ENCODE measurements around the gene TPSD1.
"Not testable (repeated sequence)": the region's sequence is repeated elsewhere in the genome, so short reads cannot be mapped to it uniquely, and the experiment has no call there.

The TPSD1 gene

GRCh38 chr16:1264345-1265089 is 8.6 kb downstream of the TPSD1 start:
- DNase-seq = no peak

- no peak for DNase-seq
Observed at GRCh38 chr16:1265090-1265630, 9.3 kb downstream of the TPSD1 start.

- no peak for DNase-seq
Observed at GRCh38 chr16:1265826-1266225, 10.0 kb downstream of the TPSD1 start.

GRCh38 chr16:1269418-1269817 is 13.5 kb downstream of the TPSD1 start:
- DNase-seq = not testable (repeated sequence)

GRCh38 chr16:1271380-1271723 is 15.5 kb downstream of the TPSD1 start:
- DNase-seq = no peak

GRCh38 chr16:1271724-1272413 is 16.0 kb downstream of the TPSD1 start:
- not testable (repeated sequence) for DNase-seq

GRCh38 chr16:1272453-1273198 is 16.8 kb downstream of the TPSD1 start:
- no peak for DNase-seq

- DNase-seq = no peak
Observed at GRCh38 chr16:1273816-1274215, 17.9 kb downstream of the TPSD1 start.

- DNase-seq = no peak
Observed at GRCh38 chr16:1274767-1275166, 18.9 kb downstream of the TPSD1 start.

GRCh38 chr16:1275791-1276579 is 20.1 kb downstream of the TPSD1 start:
- DNase-seq = no peak

- no peak for DNase-seq
Observed at GRCh38 chr16:1276580-1276878, 20.7 kb downstream of the TPSD1 start.

- no peak for DNase-seq
Observed at GRCh38 chr16:1277151-1277598, 21.3 kb downstream of the TPSD1 start.

- DNase-seq = no peak
Observed at GRCh38 chr16:1277617-1278282, 21.9 kb downstream of the TPSD1 start.

GRCh38 chr16:1278477-1278876 is 22.6 kb downstream of the TPSD1 start:
- DNase-seq = no peak

GRCh38 chr16:1279081-1279944 is 23.4 kb downstream of the TPSD1 start:
- DNase-seq = no peak

GRCh38 chr16:1279945-1280589 is 24.2 kb downstream of the TPSD1 start:
- DNase-seq = no peak

- DNase-seq = no peak
Observed at GRCh38 chr16:1280783-1281182, 24.9 kb downstream of the TPSD1 start.

GRCh38 chr16:1281517-1281916 is 25.6 kb downstream of the TPSD1 start:
- no peak for DNase-seq

- DNase-seq = no peak
Observed at GRCh38 chr16:1282324-1282973, 26.6 kb downstream of the TPSD1 start.

GRCh38 chr16:1283296-1283695 is 27.4 kb downstream of the TPSD1 start:
- DNase-seq = no peak
